Ovary (tissue), 3 donors: Measurements from ENCODE around the gene UNC5B.

Experiments
- CTCF ChIP-seq, 3 donors: fragments of 450-650 bp in 2 of 3; fragments of 200-600 bp in 1 of 3; IDR thresholded peaks; one replicate each; pipeline versions ENCODE4 v1.5.1 to v1.8.0; 2016 to 2022; ENCODE audit warnings: antibody characterized with exemption in 3 of 3, mild to moderate bottlenecking in 1 of 3
- EP300 ChIP-seq: sonication (generic); formaldehyde crosslinking; IDR thresholded peaks from one replicate; pipeline ENCODE4 v1.6.1; 2017; ENCODE audit warnings: antibody characterized with exemption
- POLR2A ChIP-seq: fragments of 450-650 bp; IDR thresholded peaks from one replicate; pipeline ENCODE4 v1.6.1; 2017; ENCODE audit warnings: antibody characterized with exemption, mild to moderate bottlenecking, moderate library complexity
- donor health status: DM: no; HTN: no; CAD: no.

GRCh38 chr10:71220689-71221540 is 8.5 kb downstream of the UNC5B start:
- TF ChIP-seq POLR2A, result no peak
- TF ChIP-seq EP300, result no peak
- no peak for TF ChIP-seq CTCF (IDR thresholded peaks at IDR 0.05)
